D721Med (cell line): ENCODE results near the gene ACVRL1.

Experiments
- DNase-seq: peaks from one replicate; pipeline ENCODE4 v3.0.0; 2011; ENCODE audit warnings: low spot score; ENCODE audit not compliant: insufficient read length
- FAIRE-seq: peaks from 2 replicates; lab custom pipeline; 2011; peaks lifted over from hg19 to GRCh38; lab: Jason Lieb, UNC
- CTCF ChIP-seq: IDR thresholded peaks from 2 replicates; pipeline ENCODE4 v1.5.1; 2012; ENCODE audit warnings: mild to moderate bottlenecking, control low read depth; ENCODE audit not compliant: insufficient read depth; ENCODE audit errors: missing control alignments

Gene ACVRL1

GRCh38 chr12:51941604-51942003 lies 34.3 kb downstream of the ACVRL1 start:
- FAIRE-seq (no peak), DNase-seq (no peak)
- no peak for TF ChIP-seq CTCF

- no peak for DNase-seq
- TF ChIP-seq CTCF: no peak
- no peak for FAIRE-seq
Observed at GRCh38 chr12:51942056-51942455, 34.8 kb downstream of the ACVRL1 start.

GRCh38 chr12:51942501-51943000 lies 35.2 kb downstream of the ACVRL1 start:
- TF ChIP-seq CTCF: no peak
- FAIRE-seq (no peak), DNase-seq (no peak)

DNA sequence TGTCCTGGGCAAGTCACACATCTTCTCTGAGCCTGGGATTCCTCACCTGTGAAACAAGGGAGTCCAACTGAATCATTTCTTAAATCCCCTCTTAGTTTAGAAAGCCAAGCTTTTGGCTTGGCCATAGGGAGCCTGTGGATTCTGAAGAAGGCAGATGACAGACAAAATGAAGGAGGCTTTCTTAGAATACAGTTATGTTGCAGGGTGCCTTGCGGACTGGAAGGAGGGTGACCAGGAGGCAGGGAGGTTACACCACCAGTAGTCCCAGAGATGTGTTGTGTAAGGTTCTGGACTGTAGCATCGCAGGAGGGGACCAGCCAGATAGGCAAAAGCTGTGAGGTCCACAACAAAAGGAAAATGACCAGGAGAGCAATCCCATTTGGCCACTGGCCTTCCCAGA lies 36.0 kb downstream of the ACVRL1 start:
- no peak for DNase-seq
- FAIRE-seq: no peak
- TF ChIP-seq CTCF: no peak

- no peak for FAIRE-seq
- TF ChIP-seq CTCF: no peak
Observed at GRCh38 chr12:51944608-51945233, 37.4 kb downstream of the ACVRL1 start.

DNA sequence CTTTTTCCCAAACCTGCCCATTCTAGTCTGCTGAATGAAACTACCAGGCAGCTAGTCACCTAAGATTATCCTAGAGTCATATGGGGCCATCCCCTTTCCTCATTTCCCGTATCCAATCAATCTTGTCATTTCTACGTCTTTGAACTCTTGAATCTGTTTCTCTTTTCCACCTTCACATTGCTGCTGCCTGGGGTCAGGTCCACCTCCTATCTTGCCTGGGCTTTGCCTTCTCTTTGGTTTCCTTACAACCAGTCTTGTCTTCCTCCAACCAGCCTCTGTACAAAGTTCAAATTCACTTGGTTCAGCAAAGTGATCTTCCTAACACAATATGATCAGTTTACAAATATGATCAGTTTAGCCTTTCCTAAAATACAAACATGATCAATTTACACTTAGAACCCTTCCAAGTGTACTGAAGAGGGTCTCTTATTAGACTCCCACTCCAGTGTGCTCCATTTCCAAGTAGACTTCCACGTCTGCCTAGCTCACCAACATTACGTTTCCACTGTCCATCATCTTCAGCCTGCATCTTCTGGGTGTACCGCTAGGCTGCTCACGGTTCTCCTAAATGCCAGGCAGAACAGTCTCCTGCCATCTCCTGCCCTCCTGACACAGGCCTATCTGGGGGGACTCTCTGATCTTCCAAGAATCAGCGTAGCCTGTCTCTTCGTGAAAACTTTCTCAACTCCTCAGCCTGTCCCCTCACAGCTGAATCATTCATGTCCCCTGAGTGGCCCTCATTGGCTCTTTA lies 40.1 kb downstream of the ACVRL1 start:
- no peak for DNase-seq
- no peak for FAIRE-seq
- TF ChIP-seq CTCF: no peak

More at GRCh38 chr12:51944608-51945233, 37.4 kb downstream of the ACVRL1 start:
- DNase-seq: no peak

GRCh38 chr12:51948066-51948465 lies 40.8 kb downstream of the ACVRL1 start:
- FAIRE-seq (no peak), DNase-seq (no peak)
- no peak for TF ChIP-seq CTCF
